Activated CD8-positive, alpha-beta T cell treated with anti-CD3 and anti-CD28 coated beads, Interleukin-2, amount 10 ng/mL, durations not matched to agents 7 days and 5 days (primary cell): ENCODE data around the gene BCAS3. TPM values are rescaled to one million over a fixed set of nuclear protein-coding genes. Genes with fewer than 3 reads are reported as not detected.
"Not testable (repeated sequence)": the region's sequence is repeated elsewhere in the genome, so short reads cannot be mapped to it uniquely, and the experiment has no call there.

Experiments used
- ATAC-seq: fragments of 150-1000 bp; cut with Tn5 transposase; one replicate; pipeline ENCODE4 v1.10.0; 2021; ENCODE audit warnings: moderate library complexity
- CTCF ChIA-PET: fragments of 350-600 bp; sonication (Branson Sonifier 250); formaldehyde crosslinking; loops from one replicate; lab custom pipeline; 2021; ENCODE audit warnings: antibody characterized with exemption; lab: Charles Lee
- POLR2A ChIA-PET: fragments of 350-600 bp; sonication (Branson Sonifier 250); formaldehyde crosslinking; loops from one replicate; lab custom pipeline; 2021; ENCODE audit warnings: antibody characterized with exemption; lab: Charles Lee
- DNase-seq: peaks from one replicate; pipeline ENCODE4 v3.0.0-alpha.2; 2020
- H3K27ac Mint-ChIP-seq: one replicate; pipeline ENCODE4 v1.8.0; 2021; ENCODE audit warnings: mild to moderate bottlenecking, mixed read lengths
- H3K27me3 Mint-ChIP-seq: one replicate; pipeline ENCODE4 v1.8.0; 2021; ENCODE audit warnings: low read depth, mixed read lengths
- H3K36me3 Mint-ChIP-seq: one replicate; pipeline ENCODE4 v1.8.0; 2021; ENCODE audit warnings: low read depth, mixed read lengths
- H3K4me1 Mint-ChIP-seq: one replicate; pipeline ENCODE4 v1.8.0; 2021; ENCODE audit warnings: low read depth, mixed read lengths
- H3K4me3 Mint-ChIP-seq: one replicate; pipeline ENCODE4 v1.8.0; 2021; ENCODE audit warnings: mild to moderate bottlenecking, mixed read lengths
- H3K9me3 Mint-ChIP-seq: one replicate; pipeline ENCODE4 v1.8.0; 2022; ENCODE audit warnings: mixed read lengths; ENCODE audit not compliant: insufficient read depth
- total RNA-seq, 2 experiments: library from RNA; stranded (reverse); gene quantifications; one replicate each; pipeline ENCODE4 v1.2.3, GENCODE V29; 2021

Gene BCAS3
- total RNA-seq, 2 experiments from 2014 or later, result 13.0 to 16.3 TPM

DNA sequence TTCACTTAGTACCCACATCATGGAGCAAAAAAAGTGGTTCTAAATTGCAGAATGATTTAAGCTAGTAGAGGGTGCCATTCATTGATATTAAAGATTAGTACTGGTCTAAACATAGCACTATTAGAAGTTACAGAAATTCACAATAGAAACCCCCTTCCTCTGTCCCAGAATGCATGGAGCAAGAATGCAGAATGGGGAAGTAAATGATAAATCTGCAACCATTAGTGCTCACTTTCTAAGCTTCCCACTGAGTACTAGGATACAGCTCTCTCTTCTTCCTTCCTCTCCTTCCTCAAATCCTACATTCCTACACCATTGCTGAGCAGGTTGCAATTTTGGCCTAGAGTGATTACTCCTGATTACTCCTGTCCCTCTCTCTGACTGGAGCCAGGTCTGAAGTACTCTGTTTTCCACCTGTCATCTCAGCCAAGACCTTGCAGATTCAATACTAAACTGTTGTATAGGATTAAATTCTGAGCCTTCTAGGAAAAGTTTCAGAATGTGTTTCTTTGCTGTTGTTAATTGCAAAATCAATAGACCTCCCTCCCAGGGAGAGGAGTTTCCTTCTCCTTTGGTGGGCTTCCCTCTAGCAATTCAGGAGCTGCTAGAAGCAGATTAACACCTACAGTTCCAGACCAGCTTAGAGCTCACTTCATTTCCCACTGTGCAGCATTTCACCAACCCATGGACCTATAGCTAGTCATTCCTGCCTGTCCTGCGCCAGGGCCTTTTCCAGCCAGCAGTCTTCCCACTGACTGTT, 556.5 kb downstream of the BCAS3 start:
- CTCF ChIA-PET, result no interaction called here

DNA sequence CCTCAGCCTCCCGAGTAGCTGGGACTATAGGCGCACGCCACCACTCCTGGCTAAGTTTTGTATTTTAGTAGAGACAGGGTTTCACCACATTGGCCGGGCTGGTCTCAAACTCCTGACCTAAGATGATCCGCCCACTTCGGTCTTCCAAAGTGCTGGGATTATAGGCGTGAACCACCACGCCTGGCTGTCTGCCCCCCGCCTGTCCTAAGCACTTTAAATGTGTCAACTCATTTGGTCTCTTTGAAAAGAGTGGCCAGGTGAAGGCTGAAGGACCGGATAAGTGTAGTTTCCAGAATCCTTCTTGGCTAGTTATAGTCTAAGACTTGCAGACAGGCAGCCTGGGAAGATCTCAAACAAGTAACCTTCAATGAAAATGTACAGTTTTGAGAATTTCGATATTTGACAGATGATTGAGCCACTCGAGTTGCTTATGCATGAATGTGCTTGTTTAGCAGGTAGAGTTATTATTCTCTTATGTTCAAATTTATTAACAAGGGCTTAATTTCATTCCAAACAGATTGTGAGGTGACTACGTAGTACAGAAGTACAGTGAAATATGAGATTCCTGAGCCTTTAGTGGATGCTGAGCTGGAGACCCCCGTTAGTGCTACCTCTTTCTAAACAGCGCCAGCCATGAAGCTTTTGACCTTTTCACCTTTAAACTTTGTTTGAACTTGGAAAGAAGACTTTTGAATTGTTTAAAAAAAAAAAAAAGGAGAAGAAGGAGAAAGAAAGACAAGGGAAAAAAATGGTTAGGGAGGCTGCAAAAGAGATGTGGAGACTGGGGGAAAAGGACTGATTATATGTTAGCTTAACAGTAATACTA, 557.6 kb downstream of the BCAS3 start:
- ATAC-seq (no peak), DNase-seq (no peak)
- Mint-ChIP-seq H3K4me3 (no peak overlapping the region), H3K4me1 (peaks cover 16% of the 10 kb centered on the region), H3K27ac (no peak overlapping the region), H3K36me3 (peaks cover 3% of the 10 kb centered on the region), H3K9me3 (no peaks in the 10 kb centered on the region), H3K27me3 (no peaks in the 10 kb centered on the region)
- ChIA-PET CTCF (interaction anchor here (1.7 kb wide), 1 partner anchor 124 kb away, joined by 5 read pairs; no protein-coding TSS in a partner anchor), POLR2A (no interaction called here)

More for the DNA sequence above, 556.5 kb downstream of the BCAS3 start:
- no peaks in the 10 kb centered on the region for H3K9me3 Mint-ChIP-seq
- no peak overlapping the region for H3K4me3 Mint-ChIP-seq
- no peak overlapping the region for H3K27ac Mint-ChIP-seq
- H3K27me3 Mint-ChIP-seq, result no peaks in the 10 kb centered on the region
- POLR2A ChIA-PET, result no interaction called here
- peaks cover 12% of the 10 kb centered on the region for H3K4me1 Mint-ChIP-seq
- ATAC-seq (no peak), DNase-seq (no peak)
- peaks cover 3% of the 10 kb centered on the region for H3K36me3 Mint-ChIP-seq

DNA sequence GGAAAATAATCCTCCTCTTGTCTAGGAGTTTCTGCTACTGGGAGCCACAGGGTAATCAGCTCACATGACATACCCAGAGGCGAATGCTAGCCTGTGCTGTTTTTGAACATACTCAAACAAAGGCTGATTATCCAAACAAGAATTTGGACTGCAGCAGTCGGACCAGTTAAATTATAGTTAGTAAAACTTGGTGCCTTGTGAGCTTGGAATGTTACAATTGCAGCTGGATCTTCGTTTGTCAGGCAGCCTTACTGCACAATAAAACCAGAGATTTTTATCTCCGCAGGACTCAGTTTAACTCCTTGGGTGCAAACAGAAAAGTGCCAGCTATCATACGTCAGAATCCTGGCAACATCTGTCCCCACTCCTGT, 558.2 kb downstream of the BCAS3 start:
- H3K27ac Mint-ChIP-seq, result no peak overlapping the region
- no peaks in the 10 kb centered on the region for H3K27me3 Mint-ChIP-seq
- ATAC-seq (no peak), DNase-seq (no peak)
- no peak overlapping the region for H3K4me3 Mint-ChIP-seq
- CTCF ChIA-PET, result interaction anchor here (1.7 kb wide), 1 partner anchor 123 kb away, joined by 5 read pairs; no protein-coding TSS in a partner anchor
- H3K9me3 Mint-ChIP-seq, result no peaks in the 10 kb centered on the region
- POLR2A ChIA-PET, result interaction anchor here (0.6 kb wide), 1 partner anchor 440 kb away, joined by 3 read pairs; no protein-coding TSS in a partner anchor
- peaks cover 16% of the 10 kb centered on the region for H3K4me1 Mint-ChIP-seq
- H3K36me3 Mint-ChIP-seq, result peaks cover 3% of the 10 kb centered on the region

DNA sequence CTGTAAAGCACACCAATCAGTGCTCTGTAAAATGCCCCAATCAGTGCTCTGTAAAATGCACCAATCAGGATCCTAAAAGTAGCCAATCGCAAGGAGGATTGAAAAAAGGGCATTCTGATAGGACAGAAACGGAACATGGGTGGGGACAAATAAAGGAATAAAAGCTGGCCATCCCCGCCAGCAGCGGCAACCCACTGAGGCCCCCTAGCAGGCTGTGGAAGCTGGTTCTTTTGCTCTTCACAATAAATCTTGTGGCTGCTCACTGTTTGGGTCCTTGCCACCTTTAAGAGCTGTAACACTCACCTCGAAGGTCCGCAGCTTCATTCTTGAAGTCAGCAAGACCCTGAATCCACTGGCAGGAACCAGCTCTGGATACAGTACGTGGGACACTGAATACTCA, 559.6 kb downstream of the BCAS3 start:
- H3K4me3 Mint-ChIP-seq, result no peak overlapping the region
- no peaks in the 10 kb centered on the region for H3K36me3 Mint-ChIP-seq
- peaks cover 12% of the 10 kb centered on the region for H3K4me1 Mint-ChIP-seq
- no peak overlapping the region for H3K27ac Mint-ChIP-seq
- no peaks in the 10 kb centered on the region for H3K9me3 Mint-ChIP-seq
- CTCF ChIA-PET, result interaction anchor here (1.7 kb wide), 1 partner anchor 122 kb away, joined by 5 read pairs; no protein-coding TSS in a partner anchor
- POLR2A ChIA-PET, result interaction anchor here (0.6 kb wide), 1 partner anchor 298 kb away, joined by 3 read pairs; no protein-coding TSS in a partner anchor
- no peaks in the 10 kb centered on the region for H3K27me3 Mint-ChIP-seq
- DNase-seq, result no peak
- no peak for ATAC-seq

DNA sequence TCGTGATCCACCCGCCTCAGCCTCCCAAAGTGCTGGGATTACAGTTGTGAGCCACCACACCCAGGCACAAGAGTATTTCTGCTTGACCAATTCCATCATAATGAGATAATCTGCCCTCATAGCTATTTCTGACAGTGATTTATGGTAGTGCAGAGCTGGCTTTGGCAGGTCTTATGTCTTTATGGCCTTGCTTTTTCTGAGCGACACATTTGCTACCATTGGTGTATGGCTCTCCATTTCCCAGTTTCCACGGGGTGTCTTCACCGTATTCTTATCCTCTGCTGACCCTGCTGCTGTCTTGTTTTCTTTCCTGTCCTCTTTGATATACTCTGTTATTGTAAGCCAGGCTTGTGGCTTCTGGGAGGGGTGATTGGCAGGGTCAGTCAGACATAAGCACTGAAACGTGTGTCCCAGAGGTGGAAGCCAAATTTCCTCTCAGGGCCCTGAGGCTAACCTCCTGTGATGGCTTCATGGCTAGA, 560.8 kb downstream of the BCAS3 start:
- Mint-ChIP-seq H3K4me1 (peaks cover 12% of the 10 kb centered on the region), H3K36me3 (no peaks in the 10 kb centered on the region), H3K9me3 (no peaks in the 10 kb centered on the region), H3K27ac (no peak overlapping the region), H3K27me3 (no peaks in the 10 kb centered on the region), H3K4me3 (no peak overlapping the region)
- ATAC-seq (no peak), DNase-seq (no peak)
- ChIA-PET POLR2A (no interaction called here), CTCF (interaction anchor here (1.0 to 1.3 kb wide), 2 partner anchors 20 to 156 kb away, joined by 3 read pairs; no protein-coding TSS in a partner anchor)

DNA sequence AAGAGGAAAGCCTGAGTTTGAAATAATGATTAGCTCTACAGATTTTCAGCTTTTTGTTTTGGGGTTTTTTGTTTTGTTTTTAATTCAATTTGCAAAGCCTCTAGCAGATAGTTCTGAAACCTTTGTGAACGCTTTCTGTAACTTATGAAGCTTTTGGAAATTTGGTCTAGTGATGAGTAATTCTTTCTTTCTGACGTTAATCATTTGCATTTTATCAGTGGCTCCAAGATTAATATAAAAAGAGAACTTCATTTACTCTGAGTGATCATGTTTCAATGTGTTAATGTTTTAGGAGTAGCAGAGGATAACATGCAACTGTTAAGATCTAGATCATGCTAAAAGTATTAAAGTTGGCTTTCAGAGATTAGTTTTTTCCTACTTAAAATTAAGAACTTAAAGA, 561.7 kb downstream of the BCAS3 start:
- DNase-seq (no peak), ATAC-seq (no peak)
- no peaks in the 10 kb centered on the region for H3K36me3 Mint-ChIP-seq
- H3K4me3 Mint-ChIP-seq, result no peak overlapping the region
- H3K27ac Mint-ChIP-seq, result no peak overlapping the region
- peaks cover 12% of the 10 kb centered on the region for H3K4me1 Mint-ChIP-seq
- no peaks in the 10 kb centered on the region for H3K9me3 Mint-ChIP-seq
- H3K27me3 Mint-ChIP-seq, result no peaks in the 10 kb centered on the region
- CTCF ChIA-PET, result interaction anchor here (1.0 to 1.3 kb wide), 2 partner anchors 21 to 155 kb away, joined by 3 read pairs; no protein-coding TSS in a partner anchor
- POLR2A ChIA-PET, result no interaction called here

DNA sequence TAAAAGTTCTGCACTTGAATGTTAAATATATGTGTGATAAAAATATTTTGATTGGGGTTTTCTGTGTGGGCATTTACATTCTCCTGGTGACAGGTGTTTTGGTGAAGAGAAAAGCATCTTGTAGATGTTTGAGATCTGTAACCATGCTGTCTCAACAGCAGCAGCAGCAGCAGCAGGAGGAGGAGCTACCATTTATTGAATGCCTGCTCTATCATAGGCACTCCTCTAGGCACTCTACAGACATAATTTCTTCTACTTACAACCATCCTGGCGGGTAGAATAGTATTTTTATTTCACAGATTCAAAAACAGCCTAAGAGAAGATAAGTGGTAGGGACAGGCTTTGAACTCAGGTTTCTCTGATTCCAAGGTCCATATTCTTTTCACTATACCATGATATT, 562.3 kb downstream of the BCAS3 start:
- ATAC-seq, result no peak
- POLR2A ChIA-PET, result no interaction called here
- CTCF ChIA-PET, result interaction anchor here (1.0 to 1.3 kb wide), 2 partner anchors 22 to 154 kb away, joined by 3 read pairs; no protein-coding TSS in a partner anchor

DNA sequence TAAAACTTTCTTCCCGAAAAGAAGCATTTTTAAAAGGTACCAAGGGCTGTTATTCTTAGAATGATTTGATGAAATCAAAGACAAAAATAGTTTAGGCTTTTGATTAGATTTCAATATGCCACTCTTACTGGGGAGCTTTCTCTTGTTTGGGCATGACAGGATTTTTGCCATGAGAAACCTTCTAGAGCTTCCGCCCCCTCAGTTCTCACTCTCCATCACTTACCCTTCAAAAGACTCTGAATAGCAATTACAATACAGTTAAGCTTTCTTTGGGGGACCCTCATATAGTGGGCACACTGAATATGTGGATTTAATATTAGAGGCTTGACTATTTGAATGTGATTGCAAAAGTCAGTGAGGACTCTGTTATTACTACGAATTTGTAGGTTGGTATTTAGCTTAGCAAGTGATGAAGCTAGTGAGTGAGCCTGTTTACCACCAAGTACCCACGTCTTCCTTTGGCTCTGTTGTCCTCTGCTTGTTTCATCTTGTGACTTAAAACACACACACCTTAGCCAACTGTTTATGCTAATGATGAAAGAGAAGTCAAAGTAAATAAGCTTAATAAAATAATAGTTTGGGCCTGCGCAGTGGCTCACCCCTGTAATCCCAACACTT, 563.3 kb downstream of the BCAS3 start:
- no peaks in the 10 kb centered on the region for H3K27me3 Mint-ChIP-seq
- no peak overlapping the region for H3K4me3 Mint-ChIP-seq
- POLR2A ChIA-PET, result no interaction called here
- peaks cover 12% of the 10 kb centered on the region for H3K4me1 Mint-ChIP-seq
- no peaks in the 10 kb centered on the region for H3K9me3 Mint-ChIP-seq
- H3K36me3 Mint-ChIP-seq, result no peaks in the 10 kb centered on the region
- ATAC-seq (no peak), DNase-seq (no peak)
- CTCF ChIA-PET, result interaction anchor here (0.6 to 1.2 kb wide), 2 partner anchors 21 to 910 kb away, joined by 3 read pairs; no protein-coding TSS in a partner anchor
- no peak overlapping the region for H3K27ac Mint-ChIP-seq

More for the DNA sequence above, 562.3 kb downstream of the BCAS3 start:
- DNase-seq, result no peak
- Mint-ChIP-seq H3K27ac (no peak overlapping the region), H3K27me3 (no peaks in the 10 kb centered on the region), H3K36me3 (no peaks in the 10 kb centered on the region), H3K9me3 (no peaks in the 10 kb centered on the region), H3K4me1 (peaks cover 12% of the 10 kb centered on the region), H3K4me3 (no peak overlapping the region)

DNA sequence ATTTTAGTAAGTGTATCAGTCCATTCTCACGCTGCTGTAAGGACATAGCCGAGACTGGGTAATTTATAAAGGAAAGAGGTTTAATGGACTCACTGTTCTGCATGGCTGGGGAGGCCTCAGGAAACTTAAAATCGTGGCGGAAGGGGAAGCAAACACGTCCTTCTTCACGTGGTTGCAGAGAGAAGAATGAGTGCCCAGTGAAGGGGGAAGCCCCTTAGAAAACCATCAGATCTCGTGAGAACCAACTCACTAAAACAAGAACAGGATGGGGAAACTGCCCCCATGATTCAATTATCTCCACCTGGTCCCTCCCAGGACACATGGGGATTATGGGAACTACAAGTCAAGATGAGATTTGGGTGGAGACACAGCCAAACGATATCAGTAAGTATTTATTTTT, 567.3 kb downstream of the BCAS3 start:
- CTCF ChIA-PET, result interaction anchor here (1.2 kb wide), 1 partner anchor 273 kb away, joined by 3 read pairs; no protein-coding TSS in a partner anchor
- H3K4me3 Mint-ChIP-seq, H3K36me3 Mint-ChIP-seq, ATAC-seq, H3K9me3 Mint-ChIP-seq, H3K27me3 Mint-ChIP-seq, H3K4me1 Mint-ChIP-seq, DNase-seq, POLR2A ChIA-PET, H3K27ac Mint-ChIP-seq: not testable (repeated sequence)

DNA sequence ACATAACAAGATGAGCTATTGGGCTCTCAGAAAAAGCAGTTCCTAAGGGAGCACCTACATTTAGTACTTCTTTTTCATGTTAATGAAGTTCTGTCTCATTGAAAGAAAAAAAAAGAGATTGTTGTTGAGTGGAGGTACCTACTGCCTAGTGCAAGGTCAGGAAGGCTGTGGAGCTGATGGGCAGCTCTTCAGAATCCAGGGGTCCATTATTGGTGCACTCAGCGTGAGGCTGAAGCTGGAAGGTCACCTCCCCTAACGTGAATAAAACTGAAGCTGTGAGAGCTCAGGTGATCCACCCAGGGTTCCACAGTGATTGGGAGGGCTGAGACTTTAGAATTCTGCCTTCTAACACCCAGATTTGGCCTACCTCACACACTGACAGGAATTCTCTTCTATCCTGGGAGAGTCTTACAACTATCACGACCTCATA, 568.1 kb downstream of the BCAS3 start:
- peaks cover 16% of the 10 kb centered on the region for H3K4me1 Mint-ChIP-seq
- POLR2A ChIA-PET, result no interaction called here
- H3K9me3 Mint-ChIP-seq, result peaks cover 4% of the 10 kb centered on the region
- H3K27me3 Mint-ChIP-seq, result no peaks in the 10 kb centered on the region
- DNase-seq (no peak), ATAC-seq (no peak)
- H3K36me3 Mint-ChIP-seq, result peaks cover 6% of the 10 kb centered on the region
- H3K27ac Mint-ChIP-seq, result no peak overlapping the region
- CTCF ChIA-PET, result interaction anchor here (1.2 kb wide), 2 partner anchors 16 to 274 kb away, joined by 3 read pairs; no protein-coding TSS in a partner anchor
- H3K4me3 Mint-ChIP-seq, result no peak overlapping the region

DNA sequence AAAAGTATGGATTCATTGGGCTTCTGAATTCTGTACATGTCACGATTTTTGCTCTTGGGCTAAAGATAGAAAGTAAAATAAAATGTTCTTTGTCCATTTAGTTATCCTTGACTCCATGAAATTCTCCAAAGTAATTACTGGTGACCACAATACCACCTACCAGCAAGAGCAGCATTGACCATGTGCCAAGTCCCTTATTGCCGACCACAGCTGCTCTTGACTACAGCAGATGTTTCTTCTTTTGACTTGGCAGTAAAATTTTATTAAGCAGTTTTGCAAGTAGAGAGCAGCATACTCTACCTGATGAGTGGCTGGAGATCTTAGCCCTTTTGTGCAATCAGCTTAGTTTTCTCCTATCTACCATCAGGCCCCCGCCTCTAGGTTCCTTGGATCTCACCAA, 569.8 kb downstream of the BCAS3 start:
- CTCF ChIA-PET, result no interaction called here
- Mint-ChIP-seq H3K36me3 (peaks cover 14% of the 10 kb centered on the region), H3K4me1 (peaks cover 30% of the 10 kb centered on the region), H3K9me3 (peaks cover 4% of the 10 kb centered on the region), H3K27ac (no peak overlapping the region), H3K4me3 (no peak overlapping the region), H3K27me3 (no peaks in the 10 kb centered on the region)
- POLR2A ChIA-PET, result no interaction called here
- no peak for DNase-seq
- no peak for ATAC-seq
